ENCODE results near the gene MAP1S.

Gene MAP1S

DNA sequence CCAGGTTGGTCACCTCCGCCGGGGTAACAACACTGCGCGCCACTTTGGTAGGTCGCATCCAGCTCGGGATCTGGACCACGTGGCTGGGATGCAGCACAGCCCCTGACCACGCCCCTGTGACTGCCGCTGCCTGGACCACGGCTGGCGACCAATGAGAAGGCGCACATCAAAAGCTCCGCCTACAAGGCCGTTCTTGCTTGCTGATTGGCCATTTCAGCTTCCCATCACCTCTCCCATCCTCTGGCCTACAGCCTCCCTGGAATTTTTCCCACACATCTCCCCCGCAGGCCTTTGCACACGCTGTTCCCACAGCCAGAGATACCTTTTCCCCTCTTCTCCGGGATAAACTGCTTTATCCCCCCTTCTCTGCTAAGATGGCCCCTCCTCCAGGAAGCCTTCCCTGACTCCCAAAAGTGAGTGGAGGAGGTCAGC lies 12.5 kb upstream of the MAP1S start:
- DNase-seq (ENCODE audit: low read depth): no peak
- TF ChIP-seq POLR2A (IDR thresholded peaks at IDR 0.05; ENCODE audit: extremely low read depth, insufficient read length): no peak
- no peak for TF ChIP-seq MYC (IDR thresholded peaks at IDR 0.05; ENCODE audit: low read depth, low read length)
- TF ChIP-seq, protein P1, sequence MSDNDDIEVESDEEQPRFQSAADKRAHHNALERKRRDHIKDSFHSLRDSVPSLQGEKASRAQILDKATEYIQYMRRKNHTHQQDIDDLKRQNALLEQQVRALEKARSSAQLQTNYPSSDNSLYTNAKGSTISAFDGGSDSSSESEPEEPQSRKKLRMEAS (IDR thresholded peaks at IDR 0.05; ENCODE audit: low read depth, low read length): no peak
- TF ChIP-seq, protein P2, sequence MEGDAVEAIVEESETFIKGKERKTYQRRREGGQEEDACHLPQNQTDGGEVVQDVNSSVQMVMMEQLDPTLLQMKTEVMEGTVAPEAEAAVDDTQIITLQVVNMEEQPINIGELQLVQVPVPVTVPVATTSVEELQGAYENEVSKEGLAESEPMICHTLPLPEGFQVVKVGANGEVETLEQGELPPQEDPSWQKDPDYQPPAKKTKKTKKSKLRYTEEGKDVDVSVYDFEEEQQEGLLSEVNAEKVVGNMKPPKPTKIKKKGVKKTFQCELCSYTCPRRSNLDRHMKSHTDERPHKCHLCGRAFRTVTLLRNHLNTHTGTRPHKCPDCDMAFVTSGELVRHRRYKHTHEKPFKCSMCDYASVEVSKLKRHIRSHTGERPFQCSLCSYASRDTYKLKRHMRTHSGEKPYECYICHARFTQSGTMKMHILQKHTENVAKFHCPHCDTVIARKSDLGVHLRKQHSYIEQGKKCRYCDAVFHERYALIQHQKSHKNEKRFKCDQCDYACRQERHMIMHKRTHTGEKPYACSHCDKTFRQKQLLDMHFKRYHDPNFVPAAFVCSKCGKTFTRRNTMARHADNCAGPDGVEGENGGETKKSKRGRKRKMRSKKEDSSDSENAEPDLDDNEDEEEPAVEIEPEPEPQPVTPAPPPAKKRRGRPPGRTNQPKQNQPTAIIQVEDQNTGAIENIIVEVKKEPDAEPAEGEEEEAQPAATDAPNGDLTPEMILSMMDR (IDR thresholded peaks at IDR 0.05; ENCODE audit: low read depth, low read length): no peak
- no peak overlapping the region for H3K4me3 ChIP-seq (ENCODE audit: low read depth, low read length)

DNA sequence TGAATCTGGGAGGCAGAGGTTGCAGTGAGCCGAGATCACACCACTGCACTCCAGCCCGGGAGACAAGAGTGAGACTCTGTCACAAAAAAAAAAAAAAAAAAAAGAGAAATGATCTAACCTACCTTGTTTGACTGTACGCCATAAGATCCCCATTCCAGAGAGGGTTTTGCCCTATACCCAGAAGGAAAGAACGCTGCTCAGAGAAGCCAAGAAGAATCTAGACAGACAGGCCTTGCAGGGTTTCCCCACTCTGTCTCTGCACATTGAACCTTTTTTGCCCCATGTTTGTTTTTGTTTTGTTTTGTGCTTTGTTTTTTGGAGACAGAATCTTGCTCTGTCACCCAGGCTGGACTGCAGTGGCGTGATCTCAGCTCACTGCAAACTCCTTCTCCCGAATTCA lies 7.4 kb upstream of the MAP1S start:
- H3K4me3 ChIP-seq (ENCODE audit: low read depth, low read length): no peak overlapping the region
- TF ChIP-seq, protein P2 (IDR thresholded peaks at IDR 0.05; ENCODE audit: low read depth, low read length): no peak
- TF ChIP-seq, protein P1 (IDR thresholded peaks at IDR 0.05; ENCODE audit: low read depth, low read length): no peak
- no peak for TF ChIP-seq POLR2A (IDR thresholded peaks at IDR 0.05; ENCODE audit: extremely low read depth, insufficient read length)
- no peak for TF ChIP-seq MYC (IDR thresholded peaks at IDR 0.05; ENCODE audit: low read depth, low read length)
- no peak for DNase-seq (ENCODE audit: low read depth)

DNA sequence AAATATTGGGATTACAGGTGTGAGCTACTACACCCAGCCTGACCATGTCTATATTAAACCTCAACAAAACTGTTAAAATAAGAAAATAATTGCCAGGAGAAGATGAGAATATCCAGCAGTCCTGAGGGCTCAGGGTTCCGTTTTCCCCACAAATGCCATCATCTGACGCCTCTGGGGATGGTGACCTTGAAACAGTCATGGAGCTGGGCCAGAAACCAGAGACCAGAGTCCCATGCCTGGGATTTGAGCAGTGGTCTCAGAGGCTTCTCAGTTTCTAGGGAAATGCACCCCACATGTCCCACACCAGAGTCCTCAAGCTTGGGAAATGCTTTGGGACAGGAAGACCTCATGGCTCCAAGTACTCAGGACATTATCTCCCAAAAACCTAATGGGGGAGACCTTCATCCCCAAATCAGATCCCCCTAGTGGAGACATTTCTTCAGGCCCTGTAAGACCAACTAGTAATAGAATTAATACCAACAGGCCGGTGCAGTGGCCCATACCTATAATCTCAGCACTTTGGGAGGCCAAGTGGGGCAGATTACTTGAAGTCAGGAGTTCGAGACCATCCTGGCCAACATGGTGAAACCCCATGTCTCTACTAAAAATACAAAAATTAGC lies 2.9 kb upstream of the MAP1S start:
- TF ChIP-seq, protein P1 (IDR thresholded peaks at IDR 0.05; ENCODE audit: low read depth, low read length): no peak
- TF ChIP-seq, protein P2 (IDR thresholded peaks at IDR 0.05; ENCODE audit: low read depth, low read length): peak; percentile 18
- no peak overlapping the region for H3K4me3 ChIP-seq (ENCODE audit: low read depth, low read length)
- peak; percentile 23 for DNase-seq (ENCODE audit: low read depth)

DNA sequence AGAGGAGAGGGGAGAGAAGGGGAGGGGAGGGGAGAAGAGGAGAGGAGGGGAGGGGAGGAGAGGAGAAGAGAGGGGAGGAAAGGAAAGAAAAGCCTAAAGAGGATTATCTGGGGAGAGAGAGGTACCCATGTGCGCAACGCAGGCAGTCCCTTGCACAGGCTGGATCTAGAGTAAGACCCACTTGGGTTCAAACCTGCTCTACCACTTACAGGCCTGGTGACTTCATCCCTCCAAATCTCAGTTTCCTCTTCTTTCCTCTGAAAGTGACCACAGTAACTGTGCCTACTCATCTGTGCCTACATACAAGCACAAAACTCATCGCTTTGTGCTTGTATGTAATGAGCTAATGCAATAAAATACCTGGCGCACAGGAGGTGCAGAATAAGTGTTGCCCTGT lies 732 bp upstream of the MAP1S start:
- peak; percentile 58 for DNase-seq (ENCODE audit: low read depth)
- no peak overlapping the region for H3K4me3 ChIP-seq (ENCODE audit: low read depth, low read length)
- no peak for TF ChIP-seq MYC (IDR thresholded peaks at IDR 0.05; ENCODE audit: low read depth, low read length)
- TF ChIP-seq, protein P1 (IDR thresholded peaks at IDR 0.05; ENCODE audit: low read depth, low read length): no peak
- TF ChIP-seq POLR2A (IDR thresholded peaks at IDR 0.05; ENCODE audit: extremely low read depth, insufficient read length): no peak
- TF ChIP-seq, protein P2 (IDR thresholded peaks at IDR 0.05; ENCODE audit: low read depth, low read length): no peak

DNA sequence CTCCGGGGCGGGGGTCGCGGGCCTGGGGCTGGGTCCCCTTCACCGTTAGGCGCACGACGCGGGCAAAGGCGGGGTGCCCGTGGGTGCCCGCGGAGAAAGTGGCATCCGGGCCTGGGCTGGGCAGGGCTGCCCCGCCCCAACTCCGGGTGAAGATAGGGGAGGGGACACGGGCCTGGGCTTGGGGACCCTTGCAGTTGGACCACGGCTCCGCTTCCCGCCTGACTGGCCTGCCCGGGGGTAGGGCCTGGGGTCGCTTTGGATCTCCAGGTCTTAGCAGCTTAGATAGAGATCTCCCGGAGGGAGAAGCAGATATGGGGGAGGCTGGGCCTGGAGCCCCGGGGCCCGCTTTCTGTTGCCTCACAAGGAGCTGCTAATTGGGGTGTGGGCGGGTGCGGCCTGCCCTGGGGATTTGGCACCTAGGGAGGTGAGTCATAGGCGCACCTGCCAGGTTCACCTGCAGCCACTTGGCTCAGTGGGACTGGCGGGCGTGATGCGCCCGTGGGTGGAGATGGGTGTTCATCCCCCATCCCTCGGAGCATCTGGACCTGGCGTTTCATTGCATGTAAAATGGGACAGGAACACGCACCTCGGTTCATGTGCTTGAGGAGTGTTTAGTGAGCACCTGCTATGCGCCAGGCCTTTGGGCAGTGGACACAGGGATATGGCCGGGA lies 585 bp downstream of the MAP1S start:
- peak overlapping the region; percentile 73 for H3K4me3 ChIP-seq (ENCODE audit: low read depth, low read length)
- TF ChIP-seq, protein P2 (IDR thresholded peaks at IDR 0.05; ENCODE audit: low read depth, low read length): no peak
- no peak for TF ChIP-seq MYC (IDR thresholded peaks at IDR 0.05; ENCODE audit: low read depth, low read length)
- TF ChIP-seq POLR2A (IDR thresholded peaks at IDR 0.05; ENCODE audit: extremely low read depth, insufficient read length): no peak
- peak; percentile 37 for DNase-seq (ENCODE audit: low read depth)
